Activated T-cell treated with anti-CD3 and anti-CD28 coated beads for 48 hours (primary cell): ENCODE results near the gene COL21A1.
"Not testable (repeated sequence)": the region's sequence is repeated elsewhere in the genome, so short reads cannot be mapped to it uniquely, and the experiment has no call there.

Experiments used
- DNase-seq: peaks from one replicate; pipeline ENCODE4 v3.0.0-alpha.2; 2020; ENCODE audit warnings: low read depth

Gene COL21A1

DNA sequence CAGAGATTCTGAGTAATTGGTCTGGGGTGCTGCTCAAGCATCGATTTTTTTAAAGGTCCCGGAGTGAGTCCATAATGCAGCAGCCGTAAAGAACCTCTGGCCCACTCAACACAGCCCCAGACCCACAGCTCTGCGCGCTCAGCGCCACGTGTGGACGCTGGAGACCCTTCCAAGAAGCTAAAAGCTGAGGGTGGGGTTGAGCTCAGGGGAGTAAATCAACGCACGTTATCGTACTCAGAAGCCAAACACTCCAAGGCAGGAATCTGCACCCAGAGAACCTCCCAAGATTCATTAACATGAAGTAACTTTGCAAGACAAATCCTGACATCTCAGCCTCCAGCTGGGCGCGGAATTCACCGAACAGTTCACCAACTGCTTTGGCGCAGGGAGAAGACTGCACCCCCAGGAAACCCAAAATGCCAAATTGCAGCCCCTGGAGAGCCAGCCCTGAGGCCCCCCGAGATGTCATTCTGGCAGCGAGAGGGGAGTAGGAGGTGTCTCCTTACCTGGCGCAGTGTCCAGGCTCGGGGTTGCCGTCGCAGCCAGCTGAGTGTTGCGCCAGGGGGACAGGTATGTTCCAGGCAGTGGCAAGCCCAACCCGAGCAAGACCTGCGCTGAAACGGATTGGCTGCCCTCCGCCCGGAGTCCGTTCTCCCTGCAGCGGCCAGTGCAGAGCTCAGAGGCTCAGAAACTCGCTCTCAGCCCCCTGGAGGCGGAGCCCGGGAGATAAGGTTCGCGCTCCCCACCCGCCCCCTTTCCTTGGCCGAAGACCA lies at the start of gene COL21A1:
Gene COL21A1, minus strand, starts transcription at position 700 of the 773 bp plus-strand sequence. CDS start 64,962 bp downstream, outside the sequence.
- no peak for DNase-seq

DNA sequence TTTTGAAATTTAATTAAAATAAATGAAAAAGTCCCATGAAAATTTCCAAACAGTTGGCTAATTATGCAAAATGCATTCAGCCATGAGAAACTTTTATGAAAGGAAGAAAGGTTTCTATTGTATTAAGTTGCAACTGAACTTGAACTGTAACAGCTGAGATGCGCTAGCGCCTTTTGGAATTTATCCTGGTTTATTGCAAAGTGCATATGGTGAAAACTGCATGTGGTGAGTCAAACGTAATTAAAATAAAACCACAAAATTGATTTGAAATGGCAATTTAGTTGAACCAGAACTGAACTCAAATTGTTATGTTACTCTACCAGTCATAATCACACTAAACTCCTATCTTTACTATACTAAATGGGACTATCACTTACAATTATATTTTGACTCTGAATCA lies 46.4 kb upstream of the COL21A1 start:
- no peak for DNase-seq

DNA sequence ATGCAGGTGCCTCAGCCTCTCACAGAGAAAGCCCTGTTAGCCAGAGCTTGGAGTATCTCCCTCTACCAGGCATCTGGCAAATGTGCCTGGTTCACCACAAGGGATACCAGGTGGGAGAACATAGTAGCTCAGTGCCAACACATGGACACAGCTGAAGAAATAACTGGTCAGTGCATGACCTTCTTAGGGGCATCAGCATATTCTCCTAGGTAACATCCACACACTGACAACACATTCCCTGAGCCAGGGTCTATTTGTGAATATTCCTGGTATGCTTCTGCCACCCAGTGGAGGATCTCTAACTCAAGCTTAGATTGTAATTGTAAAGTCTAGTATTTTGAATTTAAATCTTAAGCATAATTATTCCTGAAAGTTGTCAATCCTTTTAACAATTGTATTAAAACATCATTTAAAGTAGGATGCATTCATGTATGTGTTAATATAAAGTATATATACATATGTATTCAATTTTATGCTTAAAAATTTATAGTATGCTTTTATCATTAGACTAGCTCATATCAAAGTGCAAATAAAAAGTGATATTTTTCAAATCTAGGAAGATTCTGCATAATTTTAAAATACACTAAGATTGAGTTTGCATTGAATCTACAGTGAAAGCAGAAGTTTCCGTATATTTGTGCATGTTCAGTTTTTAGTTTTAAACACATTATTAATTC lies 45.3 kb upstream of the COL21A1 start:
- no peak for DNase-seq

- no peak for DNase-seq
Observed at GRCh38 chr6:56291302-56291917, 44.0 kb upstream of the COL21A1 start.

DNA sequence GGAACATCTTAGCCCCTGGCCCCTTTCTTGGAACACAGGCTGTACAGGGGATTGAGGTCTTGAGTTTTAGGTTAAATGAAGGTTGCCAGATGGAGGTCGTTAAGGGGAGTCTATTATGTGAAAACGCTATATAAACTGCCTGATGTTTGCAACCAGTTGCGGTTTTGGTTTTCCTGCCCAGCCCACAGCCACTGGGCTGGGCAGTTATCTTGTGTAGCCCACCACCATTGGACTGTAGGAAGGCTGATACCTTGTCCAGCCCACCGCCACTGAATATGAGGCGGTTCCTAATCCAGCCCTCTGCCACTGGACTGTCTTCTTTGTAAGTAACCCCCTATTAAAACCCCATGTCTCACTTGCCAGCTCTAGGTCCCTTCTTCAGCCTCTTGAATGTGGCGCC lies 42.3 kb upstream of the COL21A1 start:
- DNase-seq: no peak

- DNase-seq: no peak
Observed at GRCh38 chr6:56288347-56288746, 41.0 kb upstream of the COL21A1 start.

GRCh38 chr6:56282391-56282790 lies 35.0 kb upstream of the COL21A1 start:
- no peak for DNase-seq

DNA sequence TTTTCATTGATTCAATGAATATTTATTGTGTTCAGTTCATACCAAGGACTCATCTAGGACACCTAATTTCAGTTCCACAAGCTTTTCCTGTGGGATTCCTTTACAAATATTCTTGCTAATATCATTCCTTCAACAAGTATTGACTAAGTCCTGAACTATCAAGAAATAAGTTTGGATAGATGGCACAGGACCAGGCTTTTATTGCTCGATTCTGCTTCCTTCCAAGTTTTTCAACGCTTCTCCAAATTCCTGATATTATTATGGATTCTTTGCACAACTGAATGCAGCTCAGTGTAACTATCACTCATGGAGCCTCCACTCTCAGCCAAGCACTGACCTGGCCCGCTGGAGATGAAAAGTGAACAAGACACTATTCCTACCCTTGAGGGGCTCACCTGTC lies 32.7 kb upstream of the COL21A1 start:
- no peak for DNase-seq

DNA sequence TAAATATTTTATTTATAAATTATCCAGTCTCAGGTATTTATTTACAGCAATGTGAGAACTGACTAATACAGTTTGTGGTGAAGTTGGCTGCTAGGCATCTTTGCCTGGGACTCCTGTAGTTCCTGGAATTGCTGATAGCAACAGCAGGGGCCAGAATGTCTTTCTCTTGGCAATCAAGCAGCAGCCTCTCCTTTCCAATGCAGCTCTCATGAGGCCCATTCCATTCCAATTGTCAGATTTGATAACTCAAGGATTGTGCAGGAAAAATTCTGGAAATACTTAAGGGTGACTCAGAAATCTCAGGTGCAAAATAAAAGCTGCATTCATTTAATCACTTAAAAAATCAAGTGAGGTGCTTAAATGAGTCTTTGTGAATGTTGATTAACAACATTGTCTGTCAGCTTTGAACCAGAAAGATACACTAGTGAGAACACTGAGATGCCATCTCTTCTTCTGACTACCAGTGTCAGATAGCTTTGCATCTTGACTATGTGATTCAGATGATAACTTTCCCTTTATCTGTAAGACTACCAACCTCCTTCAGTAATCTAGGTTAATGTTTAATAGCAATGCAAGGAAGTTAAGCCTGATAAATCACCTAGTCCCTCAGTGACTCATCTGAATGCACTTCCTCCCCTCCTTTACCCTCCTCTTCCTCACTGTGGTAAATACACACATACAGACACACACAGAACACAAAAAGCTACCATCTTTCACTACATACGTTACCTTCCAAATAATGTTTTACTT lies 32.1 kb upstream of the COL21A1 start:
- DNase-seq: no peak

DNA sequence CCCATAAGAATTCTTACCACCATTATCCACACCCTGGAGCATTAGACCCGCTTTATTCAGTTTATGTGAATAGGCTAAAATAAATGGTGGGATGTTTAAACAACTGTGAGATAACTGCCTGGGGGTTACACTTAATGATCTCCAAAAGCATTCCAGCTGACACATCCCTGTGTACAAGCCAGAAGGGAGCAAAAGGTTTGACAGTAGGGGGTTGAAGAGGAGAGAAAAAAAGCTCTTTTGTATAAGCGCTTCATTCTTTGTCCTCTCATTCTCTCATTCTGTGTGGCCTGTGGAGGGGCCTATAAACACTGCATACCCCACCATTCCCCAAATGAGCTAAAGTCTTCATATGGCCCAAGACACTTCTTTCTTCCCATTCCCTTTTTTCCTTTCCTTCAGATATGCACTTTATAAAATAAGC lies 30.8 kb upstream of the COL21A1 start:
- no peak for DNase-seq

- no peak for DNase-seq
Observed at GRCh38 chr6:56270812-56271441, 23.5 kb upstream of the COL21A1 start.

DNA sequence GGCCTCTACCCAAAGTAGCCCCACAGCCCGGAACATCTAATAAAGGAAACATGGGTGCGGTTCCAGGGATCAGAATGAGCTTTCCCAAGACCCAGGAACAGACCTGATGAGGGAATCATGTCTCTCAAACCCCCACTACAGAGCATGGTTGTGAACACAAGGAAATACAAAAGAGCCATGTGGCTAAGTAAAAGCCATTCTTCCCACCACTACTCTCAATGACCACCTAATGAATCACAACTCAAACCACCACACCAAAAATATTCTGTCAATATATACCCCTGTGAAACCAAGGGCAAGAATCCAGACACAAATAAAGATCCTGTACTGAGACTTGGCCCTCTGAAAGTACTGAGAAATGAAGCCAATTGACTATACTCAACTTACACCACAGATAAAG lies 20.9 kb upstream of the COL21A1 start:
- no peak for DNase-seq

DNA sequence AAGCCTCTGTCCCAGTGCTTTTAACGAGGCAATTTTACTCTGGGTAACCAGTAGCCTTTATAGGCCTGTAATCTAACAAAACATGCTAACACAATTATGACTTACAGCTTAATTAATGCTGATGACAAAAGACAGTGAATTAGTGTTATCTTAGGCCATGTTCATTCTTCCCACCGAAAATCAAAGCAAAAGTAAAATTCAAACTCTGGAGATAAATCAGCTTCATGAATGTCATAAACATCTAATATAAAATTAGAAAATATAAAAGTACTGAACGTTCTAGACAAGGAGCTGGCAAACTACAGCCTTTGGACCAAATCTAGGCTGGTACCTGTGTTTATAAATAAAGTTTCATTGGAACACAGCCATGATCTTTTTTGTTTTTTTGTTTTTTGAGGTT lies 18.6 kb upstream of the COL21A1 start:
- no peak for DNase-seq

GRCh38 chr6:56263596-56264315 lies 16.4 kb upstream of the COL21A1 start:
- no peak for DNase-seq

DNA sequence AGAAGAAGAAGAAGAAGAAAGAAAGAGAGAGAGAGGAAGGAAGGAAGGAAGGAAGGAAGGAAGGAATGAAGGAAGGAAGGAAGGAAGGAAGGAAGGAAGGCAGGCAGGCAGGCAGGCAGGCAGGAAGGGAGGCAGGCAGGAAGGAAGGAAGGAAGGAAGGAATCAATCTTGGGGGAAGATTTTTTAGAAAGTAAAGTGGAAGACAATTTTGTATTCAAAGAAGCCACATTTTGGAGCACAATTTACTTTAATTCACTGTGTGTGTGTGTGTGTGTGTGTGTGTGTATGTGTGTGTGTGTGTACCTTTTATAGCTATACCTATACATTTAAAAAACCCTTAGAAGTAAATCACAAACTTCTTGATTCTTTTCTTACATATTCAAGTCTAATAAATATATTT lies 13.2 kb upstream of the COL21A1 start:
- DNase-seq: not testable (repeated sequence)

DNA sequence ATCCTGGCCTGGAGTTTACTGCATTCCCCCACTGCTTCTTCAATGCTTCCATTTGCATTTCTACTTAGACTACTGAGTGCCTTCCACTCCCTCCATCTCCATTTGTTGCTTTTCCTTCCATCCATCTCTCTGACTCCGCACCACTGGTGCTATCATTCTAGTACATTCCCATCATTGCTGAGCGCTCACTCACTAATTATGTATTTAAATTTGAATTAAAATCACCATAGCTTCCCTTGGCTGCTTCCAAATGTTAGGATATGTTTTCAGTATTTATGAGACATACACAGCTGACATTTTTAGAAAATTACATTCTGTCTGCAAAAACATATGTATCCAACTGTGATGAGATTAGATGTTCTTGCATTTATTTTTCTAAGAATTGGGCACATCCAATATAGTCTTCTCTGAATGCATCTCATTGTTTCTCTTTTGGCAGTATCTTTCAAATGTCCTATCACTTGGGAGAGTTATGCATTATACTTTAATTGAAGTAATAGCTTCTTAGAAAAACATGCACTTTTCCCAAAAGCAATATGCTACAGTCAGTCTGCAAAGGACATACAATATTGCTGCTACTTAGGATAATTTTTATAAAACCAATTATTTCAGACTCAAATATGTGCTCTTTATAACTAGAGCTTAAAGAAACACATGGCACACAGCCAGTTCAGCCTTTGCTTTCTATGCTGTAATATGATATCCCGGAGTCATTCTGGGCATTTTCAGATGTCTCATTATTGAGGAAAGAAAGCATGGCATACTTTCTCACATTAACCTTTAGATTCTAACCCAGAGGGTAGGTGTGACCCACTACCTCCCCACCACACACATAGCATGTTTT lies 12.1 kb upstream of the COL21A1 start:
- DNase-seq: no peak

GRCh38 chr6:56255349-56255748 lies 8.0 kb upstream of the COL21A1 start:
- DNase-seq: no peak

DNA sequence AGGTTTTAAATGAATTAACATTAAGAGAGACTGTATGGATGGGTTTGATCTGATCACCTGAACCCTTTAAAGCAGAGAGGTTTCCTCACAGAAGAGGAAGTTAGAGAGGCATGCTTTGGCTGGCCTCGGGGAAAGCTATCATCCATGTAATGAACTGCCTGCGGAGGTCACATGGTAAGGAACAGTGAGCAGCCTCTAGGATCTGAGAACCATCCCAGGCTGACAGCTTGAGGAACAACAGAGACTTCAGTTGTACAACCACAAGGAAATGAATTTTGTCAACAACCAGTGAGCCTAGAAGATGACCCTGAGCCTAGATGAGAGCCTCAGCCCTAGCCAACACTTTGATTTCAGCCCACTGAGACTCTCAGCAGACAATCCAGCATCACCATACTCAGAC lies 2.9 kb upstream of the COL21A1 start:
- DNase-seq: no peak

GRCh38 chr6:56247654-56248122 lies 308 bp upstream of the COL21A1 start:
- DNase-seq: no peak

- no peak for DNase-seq
Observed at GRCh38 chr6:56246541-56246880, 869 bp downstream of the COL21A1 start.
